GM08714 (cell line): Measurements from ENCODE around the gene DPH1.

Experiments used
- H3K4me3 ChIP-seq: fragments of 200-500 bp; sonication (Bioruptor generic); 2 replicates; pipeline ENCODE4 v1.5.1; 2014; ENCODE audit warnings: mild to moderate bottlenecking, low read length, inconsistent platforms
- ZNF274 ChIP-seq: IDR thresholded peaks from 2 replicates; pipeline ENCODE4 v1.6.1; 2012; ENCODE audit warnings: mild to moderate bottlenecking, low read depth, low read length

Gene DPH1

DNA sequence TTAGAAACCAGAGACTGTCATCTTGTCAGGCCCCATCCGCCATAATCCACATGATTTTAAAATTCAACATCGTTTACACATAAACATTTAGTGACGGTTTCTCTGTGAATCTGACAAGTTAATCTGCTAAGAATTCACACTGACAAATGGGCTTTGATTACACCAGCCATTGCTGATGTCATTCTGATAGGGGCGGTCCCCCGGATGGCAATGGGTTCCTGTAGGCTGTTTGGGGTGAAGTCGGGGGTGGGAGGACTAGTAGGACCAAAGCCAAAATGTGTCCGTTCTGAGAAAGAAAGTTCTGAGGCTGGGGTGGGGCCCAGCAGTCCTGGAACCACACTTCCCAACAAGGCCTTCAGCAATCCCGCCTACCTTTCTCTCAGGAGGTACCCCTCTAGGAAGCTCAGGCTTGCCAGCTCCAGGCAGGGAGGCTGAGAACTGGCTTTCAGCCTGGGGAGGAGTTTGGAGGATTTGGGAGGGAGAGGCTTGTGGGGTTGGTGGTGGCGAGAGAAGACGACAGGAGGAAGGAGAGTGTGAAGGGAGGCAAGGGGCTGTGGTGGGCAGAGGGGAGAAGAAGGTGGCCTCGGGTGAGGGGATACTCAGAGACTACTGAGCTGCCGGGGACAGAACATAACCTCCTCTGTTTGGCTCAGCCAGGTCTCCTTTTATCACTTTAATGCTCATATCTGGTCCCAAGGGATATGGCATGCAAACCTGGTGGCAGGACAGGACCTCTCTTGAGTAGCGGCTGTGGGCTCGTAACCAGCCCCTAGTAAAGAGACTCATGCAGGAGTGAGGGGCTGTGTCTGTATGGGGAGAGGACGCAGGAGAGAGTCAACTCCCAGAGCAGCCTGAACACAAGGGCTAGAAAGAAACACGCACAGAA, 33.6 kb downstream of the DPH1 start:
- no peak overlapping the region for H3K4me3 ChIP-seq
- no peak for TF ChIP-seq ZNF274

DNA sequence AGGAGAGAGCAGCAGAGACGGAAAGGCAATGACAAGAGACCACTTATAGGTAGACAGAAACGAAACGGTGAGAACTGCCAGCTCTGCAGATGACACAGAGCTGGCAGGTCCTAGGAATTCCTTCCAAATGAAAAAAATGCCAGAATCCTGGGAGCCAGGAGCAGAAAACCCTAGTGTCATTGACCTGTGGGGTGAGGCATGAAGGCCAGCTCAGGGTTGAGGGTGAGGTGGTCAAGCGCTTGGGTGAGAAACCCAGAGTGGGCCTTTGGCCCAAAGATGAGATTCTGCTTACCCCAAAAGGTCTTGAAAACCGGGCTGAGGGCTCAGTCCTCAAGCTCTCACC, 34.2 kb downstream of the DPH1 start:
- TF ChIP-seq ZNF274 = no peak
- H3K4me3 ChIP-seq = no peak overlapping the region

DNA sequence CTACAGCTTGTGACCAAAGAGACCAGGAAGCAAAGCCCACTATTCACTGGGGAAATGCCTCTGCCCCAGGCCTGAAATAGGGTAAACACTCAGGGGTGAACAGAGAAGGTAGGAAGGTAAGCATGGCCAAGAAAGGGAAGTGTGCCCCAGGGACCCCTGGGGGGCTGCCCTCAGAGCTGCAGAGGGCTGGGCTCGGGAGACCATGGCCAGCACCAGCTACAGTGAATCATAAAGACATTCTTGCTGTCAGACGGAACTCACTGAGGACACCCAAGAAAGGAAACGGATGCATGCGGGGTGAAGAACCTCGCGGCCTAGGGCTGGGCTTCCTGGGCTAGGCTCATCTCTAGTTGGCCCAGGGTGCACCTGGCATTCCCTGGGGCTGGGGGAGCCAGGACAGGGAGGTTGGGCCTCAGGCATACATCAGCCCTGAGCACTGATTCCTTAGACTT, 34.6 kb downstream of the DPH1 start:
- H3K4me3 ChIP-seq = no peak overlapping the region
- no peak for TF ChIP-seq ZNF274

DNA sequence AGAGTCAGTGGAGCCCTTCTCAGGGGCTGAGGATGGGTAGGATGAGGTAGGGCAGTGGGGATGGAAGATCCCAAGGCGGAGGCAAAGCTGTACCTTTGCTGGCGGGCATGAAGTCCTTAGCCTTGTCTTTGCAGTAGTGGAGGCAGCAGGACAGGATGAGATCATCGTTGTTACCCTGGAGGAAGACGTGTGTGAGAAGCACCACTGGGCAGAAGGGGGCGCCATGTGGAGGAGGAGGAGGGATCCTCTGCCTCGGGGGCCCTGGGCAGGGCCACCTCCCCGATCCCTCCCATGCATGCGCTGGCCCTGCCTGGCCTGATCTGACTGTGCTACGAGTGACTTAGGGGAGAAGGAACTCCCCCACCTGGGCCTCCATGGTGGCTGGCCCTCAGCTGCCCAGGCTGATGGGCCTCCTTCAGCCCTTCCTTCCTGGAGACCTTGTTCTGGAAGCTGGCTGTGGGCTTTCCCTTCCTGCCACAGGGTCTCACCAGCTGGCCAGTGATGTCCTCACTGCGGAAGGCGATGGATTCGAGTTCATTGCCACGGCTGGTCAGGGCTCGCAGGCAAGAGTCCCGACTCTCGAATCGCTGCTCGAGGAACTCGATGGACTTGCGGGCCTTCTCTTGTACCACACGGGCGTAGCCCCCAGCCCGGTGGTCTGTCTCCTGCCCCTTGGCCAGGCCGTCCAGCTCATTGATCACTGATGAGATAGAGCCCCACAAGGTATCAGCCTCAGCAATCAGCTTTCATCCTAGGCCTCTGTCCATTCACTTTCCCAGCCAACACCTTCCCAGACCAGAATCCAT, 35.2 kb downstream of the DPH1 start:
- TF ChIP-seq ZNF274 = no peak
- no peak overlapping the region for H3K4me3 ChIP-seq

DNA sequence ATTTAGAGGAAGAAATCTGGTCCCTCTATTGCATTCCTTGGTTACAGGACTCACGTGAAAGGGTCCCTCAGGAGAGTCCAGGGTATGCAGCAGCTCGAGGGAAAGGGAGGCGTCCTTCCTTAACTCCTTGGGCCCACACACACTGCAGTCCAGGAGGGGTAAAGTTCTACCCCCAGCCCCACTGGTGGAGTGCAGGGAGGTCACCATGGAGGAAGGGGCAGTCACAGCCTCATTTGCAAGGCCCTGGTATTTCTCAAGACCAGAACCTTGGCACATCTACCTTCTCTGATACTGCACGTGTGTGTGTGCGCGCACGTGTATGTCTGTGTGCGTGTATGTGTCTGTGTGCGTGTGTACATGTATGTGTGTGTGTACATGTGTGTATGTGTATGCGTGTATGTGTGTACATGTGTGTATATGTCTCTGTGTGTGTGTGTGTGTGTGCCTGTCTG, 36.0 kb downstream of the DPH1 start:
- no peak for TF ChIP-seq ZNF274
- no peak overlapping the region for H3K4me3 ChIP-seq

DNA sequence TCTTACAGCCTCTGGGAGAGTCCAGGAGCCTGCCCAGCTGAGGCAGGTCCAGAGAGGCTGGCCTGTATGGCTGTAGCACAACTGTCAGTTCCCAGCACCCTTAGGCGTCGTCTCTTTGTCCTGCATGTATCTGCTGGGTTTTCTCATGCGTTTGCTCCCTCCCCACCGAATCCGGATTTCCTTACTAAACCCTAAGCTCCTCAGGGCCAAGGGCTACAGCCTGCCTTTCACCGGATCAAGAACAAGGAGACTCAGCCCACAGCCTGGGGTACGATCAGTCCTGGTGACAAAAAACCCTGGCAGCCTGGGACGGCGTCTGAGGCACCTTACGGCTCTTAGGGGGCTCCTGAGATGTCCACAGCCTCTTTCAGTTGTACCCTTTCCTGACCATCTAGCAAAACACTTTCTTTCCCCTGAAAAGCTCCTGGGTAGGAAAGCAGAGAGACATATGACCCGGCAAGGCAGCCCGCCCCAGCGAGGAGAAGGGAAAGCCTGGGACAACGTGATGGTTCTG, 37.2 kb downstream of the DPH1 start:
- H3K4me3 ChIP-seq = no peak overlapping the region
- no peak for TF ChIP-seq ZNF274

DNA sequence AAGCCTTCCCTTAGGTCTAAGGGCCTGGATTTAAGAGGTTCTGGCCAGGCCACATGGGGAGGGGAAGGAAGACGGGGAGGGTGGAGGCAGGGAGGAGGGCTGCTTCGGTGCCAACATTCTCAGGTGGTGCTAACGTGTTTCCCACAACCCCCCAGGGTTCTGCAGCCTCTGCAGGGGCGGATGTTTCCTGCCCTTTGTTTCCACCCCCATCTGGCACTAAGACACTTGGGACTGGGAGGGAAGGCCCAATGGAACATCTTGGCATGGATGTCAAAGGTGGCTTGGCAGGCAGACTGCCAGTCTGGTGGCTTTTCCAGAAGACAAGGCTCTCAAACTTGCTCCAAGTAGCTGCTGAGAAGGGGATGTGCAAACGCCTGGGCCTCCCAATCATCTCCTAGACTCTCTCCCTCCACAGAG, 37.7 kb downstream of the DPH1 start:
- no peak for TF ChIP-seq ZNF274
- H3K4me3 ChIP-seq = no peak overlapping the region

DNA sequence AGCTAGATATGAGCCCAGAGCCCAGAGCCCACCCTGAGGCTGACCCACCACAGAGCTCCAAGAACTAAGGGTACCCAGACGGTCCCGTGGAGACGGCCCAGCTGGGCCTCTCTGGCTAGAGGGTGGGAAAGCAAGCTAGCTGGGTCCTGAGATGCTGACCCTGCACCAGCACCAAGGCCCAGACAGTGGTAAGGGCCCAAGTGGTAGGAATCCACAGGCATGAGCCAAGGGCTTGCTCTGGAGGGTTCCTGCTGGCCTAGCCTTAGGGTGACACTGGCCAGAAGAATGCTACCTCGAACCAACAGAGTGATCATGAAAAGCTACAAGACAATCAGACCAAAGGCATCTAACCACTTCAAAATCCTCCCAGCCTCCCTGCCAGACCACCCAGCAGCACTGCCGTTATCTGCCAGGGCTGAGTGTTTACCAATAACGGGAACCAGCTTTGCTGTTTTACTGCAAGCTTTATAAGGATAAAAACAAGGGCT, 38.1 kb downstream of the DPH1 start:
- H3K4me3 ChIP-seq = no peak overlapping the region

DNA sequence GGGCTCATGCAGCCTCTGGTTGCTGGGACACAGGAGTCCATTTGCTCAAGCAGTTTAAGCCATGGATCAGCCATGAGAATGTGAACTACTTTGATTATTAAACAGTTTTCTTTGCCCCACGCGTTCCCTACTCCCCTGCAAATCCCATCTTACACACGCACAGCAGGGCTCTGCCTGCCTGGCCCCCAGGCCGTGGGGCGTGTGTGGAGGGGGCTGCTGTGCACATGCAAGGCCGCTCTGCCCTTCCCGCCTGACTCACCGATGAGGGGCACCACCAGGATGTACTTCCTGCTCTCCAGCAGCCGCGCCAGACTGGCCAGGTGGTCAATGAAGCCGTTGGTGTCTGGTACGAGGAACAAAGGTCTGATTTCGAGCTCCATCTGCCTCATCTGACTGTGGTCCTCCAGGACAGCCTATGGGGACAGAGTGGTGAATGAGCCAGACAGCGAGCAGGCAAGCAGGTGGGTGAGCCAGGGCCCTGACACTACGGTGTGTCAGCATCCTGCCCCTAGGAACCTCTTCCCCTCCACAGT, 38.6 kb downstream of the DPH1 start:
- H3K4me3 ChIP-seq = no peak overlapping the region
- TF ChIP-seq ZNF274 = no peak

More for the DNA sequence above, 38.1 kb downstream of the DPH1 start:
- TF ChIP-seq ZNF274 = no peak

DNA sequence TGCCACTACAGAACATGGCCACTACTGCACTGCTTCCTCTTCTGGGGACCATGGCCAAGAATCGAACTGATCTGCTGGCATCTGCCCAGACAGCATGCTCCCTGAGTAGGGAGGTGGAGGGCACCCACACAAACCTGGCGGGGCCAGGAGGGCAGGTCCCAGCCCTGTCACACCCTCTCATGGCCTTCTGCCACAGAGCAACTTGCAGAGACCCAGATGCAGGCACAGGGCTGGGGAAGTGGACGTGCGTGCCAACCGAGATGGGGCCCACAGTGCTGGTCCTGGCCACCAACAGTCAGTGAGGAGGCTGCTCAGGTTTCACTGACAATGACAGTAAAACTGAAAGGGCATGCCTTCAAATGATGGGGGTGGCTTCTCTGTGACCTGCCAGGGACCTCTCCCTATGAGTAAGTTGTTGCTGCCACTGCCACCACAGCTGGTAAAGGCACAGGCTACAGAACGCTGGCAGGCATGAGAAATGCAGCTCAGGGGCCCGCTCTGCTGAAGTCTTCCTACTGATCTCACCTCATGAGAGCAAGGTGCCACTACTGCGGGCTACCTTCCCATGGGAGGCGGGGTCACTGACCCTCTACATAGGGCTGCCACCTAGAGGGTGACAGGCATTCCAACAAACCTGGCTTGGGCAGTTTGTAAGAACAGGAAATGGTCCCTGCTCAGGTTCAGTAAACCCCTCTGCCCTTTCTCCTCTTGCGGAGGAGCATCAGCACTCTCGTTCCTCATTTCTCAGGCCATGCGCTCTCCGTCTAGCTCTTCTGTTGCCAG, 40.5 kb downstream of the DPH1 start:
- H3K4me3 ChIP-seq = no peak overlapping the region
- no peak for TF ChIP-seq ZNF274

DNA sequence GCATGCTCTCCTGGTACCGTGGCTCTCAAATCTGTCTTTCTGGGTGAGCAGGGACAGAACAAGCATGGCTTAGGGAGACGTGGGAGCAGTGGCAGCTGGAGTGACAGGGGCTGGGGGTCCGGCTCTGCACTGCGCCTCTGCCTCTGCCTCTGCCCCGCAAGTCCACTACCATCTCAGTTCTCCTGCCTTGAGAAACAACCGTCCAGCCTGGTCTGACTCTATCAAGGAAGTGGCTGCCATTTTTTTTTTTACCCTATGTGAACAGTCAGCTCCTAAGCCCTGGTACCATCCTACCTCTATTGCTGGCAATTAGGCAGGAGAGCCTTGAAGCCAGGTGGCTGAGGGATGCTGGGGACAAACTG, 41.1 kb downstream of the DPH1 start:
- no peak overlapping the region for H3K4me3 ChIP-seq
- TF ChIP-seq ZNF274 = no peak

DNA sequence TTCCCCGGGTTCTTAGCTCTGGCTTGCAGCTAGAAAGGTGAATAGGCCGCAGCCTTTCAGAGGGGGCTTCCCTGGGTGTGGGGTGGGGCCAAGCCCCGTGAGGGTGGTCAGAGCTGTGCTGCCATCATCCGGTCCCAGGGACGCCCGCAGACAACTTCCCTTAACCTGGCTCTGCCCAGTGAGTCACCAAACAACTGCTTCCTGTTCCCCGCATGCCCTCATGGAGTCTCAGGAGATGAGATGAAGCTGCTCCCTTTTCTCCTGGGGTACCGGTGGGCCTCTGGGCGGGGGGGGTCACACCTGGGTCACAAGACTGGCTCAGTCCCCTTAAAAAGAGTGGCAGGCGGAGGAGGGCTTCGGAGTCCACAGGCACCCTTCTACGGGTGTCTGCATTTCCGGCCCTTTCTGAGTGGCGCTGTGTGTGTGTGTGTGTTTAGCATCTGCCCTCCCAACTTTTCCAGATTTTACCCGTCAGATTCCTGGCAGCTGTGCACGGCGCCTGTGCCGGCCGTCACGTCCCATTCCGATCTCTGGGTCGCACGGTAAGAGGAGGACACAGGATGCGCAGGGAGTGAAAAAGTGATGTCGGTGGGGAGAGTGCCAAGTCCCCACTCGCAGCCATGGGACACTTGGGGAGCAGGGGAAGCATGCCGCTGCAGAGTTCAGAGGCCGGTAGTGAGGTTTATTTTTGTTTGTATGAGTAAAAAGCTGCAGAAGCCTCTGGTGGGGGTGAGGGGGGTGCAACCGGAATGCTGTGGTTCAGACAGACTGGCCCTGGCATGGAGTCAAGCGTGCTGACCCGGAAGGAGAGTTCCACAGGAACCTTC, 41.7 kb downstream of the DPH1 start:
- no peak for TF ChIP-seq ZNF274
- H3K4me3 ChIP-seq = no peak overlapping the region

DNA sequence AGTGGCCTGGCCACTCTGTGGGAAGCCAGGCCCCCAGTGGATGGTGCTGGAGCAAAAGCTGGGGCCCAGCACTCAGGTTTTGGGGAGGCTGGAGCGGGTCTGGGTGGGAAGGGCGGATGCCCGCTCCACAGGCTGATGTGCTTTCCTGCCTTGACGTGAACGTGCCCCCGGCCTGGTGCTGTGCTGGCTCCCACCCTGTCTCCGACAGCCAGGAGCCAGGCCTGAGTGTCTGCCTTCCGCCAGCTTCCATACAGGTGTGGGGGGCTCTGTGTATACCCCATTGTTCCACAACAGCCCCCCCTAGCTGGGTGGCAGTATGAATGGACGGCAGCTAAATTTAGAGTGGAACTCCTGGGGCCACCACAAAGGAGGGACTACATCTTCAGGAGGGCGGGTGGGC, 45.0 kb downstream of the DPH1 start:
- no peak for TF ChIP-seq ZNF274
- H3K4me3 ChIP-seq = no peak overlapping the region
